K562 (cell line): ENCODE results near the gene OR2D2. TPM values are rescaled to one million over a fixed set of nuclear protein-coding genes. Genes with fewer than 3 reads are reported as not detected.

Experiments
- ATAC-seq: fragments of 200-7000 bp; cut with Tn5 transposase; 3 replicates; pipeline ENCODE4 v1.9.1; 2020; ENCODE audit warnings: moderate library complexity
- BruUV-seq: library from RNA; stranded (reverse); fragments of 400-500 nt; replicated peaks from 2 replicates; lab custom pipeline; 2021; lab: Mats Ljungman, UMichigan
- CTCF ChIA-PET: fragments of 300-600 bp; formaldehyde crosslinking; extraction: SDS; loops from one replicate; lab custom pipeline; 2021; ENCODE audit warnings: low intra/inter-chr PET ratio; lab: Yijun Ruan, JAX
- POLR2A ChIA-PET: fragments of 300-600, 350-650 bp; sonication (Branson Sonifier 250); formaldehyde crosslinking; extraction: SDS; loops from one replicate; lab custom pipeline; 2021; ENCODE audit warnings: antibody characterized with exemption, inconsistent platforms; lab: Yijun Ruan, JAX
- DNase-seq, 4 experiments: peaks; one replicate each; pipeline versions ENCODE4 v3.0.0 to v3.0.0-alpha.2; 2011 to 2018; ENCODE audit warnings: low spot score in 3 of 4, mixed read lengths in 3 of 4; ENCODE audit errors: extremely low read depth in 1 of 4
- FAIRE-seq: peaks from 2 replicates; lab custom pipeline; 2011; peaks lifted over from hg19 to GRCh38; lab: Jason Lieb, UNC
- H2AFZ ChIP-seq: 2 replicates; pipeline ENCODE4 v1.6.0; 2011; ENCODE audit warnings: low read depth, low read length, control low read depth, inconsistent platforms
- H3K27ac ChIP-seq: fragments of 200-600 bp; 3 replicates; pipeline ENCODE4 v1.8.0; 2011; ENCODE audit warnings: low read depth, mild to moderate bottlenecking, control low read depth, inconsistent platforms, low read length, moderate library complexity, mixed read lengths; ENCODE audit errors: extremely low read depth
- H3K27me3 ChIP-seq, 2 experiments: fragments of 300-600 bp in 1 of 2; 2 replicates in 1 of 2; 3 replicates in 1 of 2; pipeline versions ENCODE4 v1.6.0 to v1.8.0; 2011; ENCODE audit warnings: inconsistent platforms in 2 of 2, low read length in 2 of 2, mild to moderate bottlenecking in 1 of 2, mixed read lengths in 1 of 2, moderate library complexity in 1 of 2; ENCODE audit not compliant: control insufficient read depth in 2 of 2, insufficient read depth in 2 of 2
- H3K36me3 ChIP-seq: fragments of 300-600 bp; 3 replicates; pipeline ENCODE4 v1.8.0; 2011; ENCODE audit warnings: mild to moderate bottlenecking, low read length, inconsistent platforms; ENCODE audit not compliant: control insufficient read depth, insufficient read depth
- H3K4me1 ChIP-seq, 2 experiments: fragments of 200-600 bp in 1 of 2; replicated peaks in 1 of 2; 2 replicates in 1 of 2; 3 replicates in 1 of 2; pipeline versions ENCODE4 v1.5.1 to v1.8.0; 2011; ENCODE audit warnings: inconsistent platforms in 2 of 2, low read length in 2 of 2, mild to moderate bottlenecking in 1 of 2, mixed read lengths in 1 of 2, moderate library complexity in 1 of 2; ENCODE audit not compliant: control insufficient read depth in 2 of 2, insufficient read depth in 2 of 2
- H3K4me2 ChIP-seq: 2 replicates; pipeline ENCODE4 v1.6.1; 2011; ENCODE audit warnings: low read length, control low read depth, inconsistent platforms, mixed read lengths; ENCODE audit not compliant: insufficient read depth
- H3K4me3 ChIP-seq: fragments of 200-600 bp; sonication (generic), shearing (Covaris generic); 2 replicates; pipeline ENCODE4 v1.5.1; 2016; ENCODE audit warnings: control low read depth, inconsistent platforms
- H3K79me2 ChIP-seq: fragments of 200-600 bp; 3 replicates; pipeline ENCODE4 v1.8.0; 2011; ENCODE audit warnings: low read length, inconsistent platforms; ENCODE audit not compliant: control insufficient read depth, insufficient read depth
- H3K9ac ChIP-seq, 2 experiments: 2 replicates each; pipeline versions ENCODE4 v1.6.0 to v1.6.1; 2011; ENCODE audit warnings: low read depth in 2 of 2, low read length in 2 of 2, control low read depth in 1 of 2, inconsistent platforms in 1 of 2, mild to moderate bottlenecking in 1 of 2, mixed read lengths in 1 of 2; ENCODE audit not compliant: insufficient read depth in 1 of 2
- H3K9me1 ChIP-seq: one replicate; pipeline ENCODE4 v1.6.0; 2011; ENCODE audit warnings: inconsistent platforms, mild to moderate bottlenecking, low read length, moderate library complexity; ENCODE audit not compliant: control insufficient read depth, insufficient read depth
- H3K9me3 ChIP-seq: replicated peaks from 2 replicates; pipeline ENCODE4 v1.5.1; 2011; ENCODE audit warnings: low read depth, low read length, inconsistent platforms; ENCODE audit not compliant: control insufficient read depth, insufficient read depth
- H4K20me1 ChIP-seq: replicated peaks from 2 replicates; pipeline ENCODE4 v1.6.1; 2011; ENCODE audit warnings: low read length, inconsistent platforms, mixed read lengths; ENCODE audit not compliant: control insufficient read depth, insufficient read depth
- DDX20 ChIP-seq: fragments of 450-650 bp; IDR thresholded peaks from 2 replicates; pipeline ENCODE4 v1.6.1; 2016; ENCODE audit warnings: missing genetic modification characterization, low read depth, mild to moderate bottlenecking, missing compliant biosample characterization, moderate library complexity
- FOXM1 ChIP-seq, 2 experiments: fragments of 450-650 bp in 1 of 2; sonication (generic) in 1 of 2; formaldehyde crosslinking in 1 of 2; IDR thresholded peaks; 2 replicates each; pipeline versions ENCODE4 v1.6.1 to v1.9.0; 2017 to 2022; ENCODE audit warnings: low read depth in 2 of 2, mild to moderate bottlenecking in 2 of 2, missing genetic modification reagents in 1 of 2, moderate library complexity in 1 of 2
- HBP1 ChIP-seq: fragments of 450-650 bp; formaldehyde crosslinking; IDR thresholded peaks from 2 replicates; pipeline ENCODE4 v1.4.0; 2022; ENCODE audit warnings: missing genetic modification characterization
- HMG20A ChIP-seq: fragments of 450-650 bp; formaldehyde crosslinking; conservative IDR thresholded peaks from 2 replicates; pipeline ENCODE4 v1.4.0; 2020; ENCODE audit warnings: mild to moderate bottlenecking, mixed read lengths
- HSF4 ChIP-seq: fragments of 250-450 bp; sonication (Bioruptor Pico); IDR thresholded peaks from 2 replicates; pipeline ENCODE4 v2.1.2; 2022; ENCODE audit warnings: mild to moderate bottlenecking, moderate library complexity, borderline replicate concordance
- ID3 ChIP-seq, 2 experiments: fragments of 250-450 bp in 1 of 2; fragments of 450-650 bp in 1 of 2; sonication (Bioruptor Pico) in 1 of 2; IDR thresholded peaks; 2 replicates each; pipeline versions ENCODE4 v1.6.1 to v1.8.0; 2016 to 2021; ENCODE audit warnings: mild to moderate bottlenecking in 2 of 2, moderate library complexity in 2 of 2, missing compliant biosample characterization in 1 of 2, missing genetic modification characterization in 1 of 2
- MAZ ChIP-seq, 2 experiments: fragments of 450-650 bp in 1 of 2; sonication (generic) in 1 of 2; formaldehyde crosslinking; IDR thresholded peaks in 1 of 2; conservative IDR thresholded peaks in 1 of 2; 2 replicates each; pipeline versions ENCODE4 v1.4.0 to v1.5.0; 2020; ENCODE audit warnings: mild to moderate bottlenecking in 1 of 2, missing genetic modification reagents in 1 of 2
- NR2F6 ChIP-seq: fragments of 450-650 bp; formaldehyde crosslinking; IDR thresholded peaks from 2 replicates; pipeline ENCODE4 v1.4.0; 2020; ENCODE audit warnings: mild to moderate bottlenecking
- RBM15 ChIP-seq: fragments of 200-400 bp; formaldehyde crosslinking; IDR thresholded peaks from 2 replicates; pipeline ENCODE4 v1.6.1; 2018; ENCODE audit warnings: mild to moderate bottlenecking, low read length, moderate library complexity; ENCODE audit not compliant: insufficient read depth
- RBM39 ChIP-seq: fragments of 200-400 bp; formaldehyde crosslinking; optimal IDR thresholded peaks from 2 replicates; pipeline ENCODE3; 2018; ENCODE audit warnings: low read depth, low read length
- TAF9B ChIP-seq: fragments of 450-650 bp; IDR thresholded peaks from 2 replicates; pipeline ENCODE4 v1.6.1; 2018; ENCODE audit warnings: mild to moderate bottlenecking; ENCODE audit not compliant: partially characterized antibody
- TFE3 ChIP-seq: fragments of 450-650 bp; formaldehyde crosslinking; IDR thresholded peaks from 2 replicates; pipeline ENCODE4 v1.4.0; 2020; ENCODE audit warnings: mild to moderate bottlenecking, mixed read lengths
- UBTF ChIP-seq, 2 experiments: IDR thresholded peaks; 2 replicates each; pipeline ENCODE4 v1.6.1; 2012; ENCODE audit warnings: improper control_type of control experiment in 2 of 2, low read depth in 2 of 2, low read length in 2 of 2, borderline replicate concordance in 1 of 2
- YBX1 ChIP-seq: fragments of 450-650 bp; IDR thresholded peaks from 2 replicates; pipeline ENCODE4 v1.7.1; 2016; ENCODE audit warnings: mild to moderate bottlenecking
- WGBS: fragments of 100-300 bp; shearing (Covaris generic); methylation state at CpG from one replicate; pipeline ENCODE4 v1.1.6; 2016; ENCODE audit warnings: low coverage, mixed read lengths; ENCODE audit not compliant: insufficient coverage; ENCODE audit errors: missing lambda C conversion rate; 5-methylcytosine and 5-hydroxymethylcytosine counted together
- in situ Hi-C: fragments of 300-500 bp; cut with MboI; formaldehyde crosslinking; loops from 4 replicates; pipeline ENCODE4 v1.15.0; 2018; ENCODE audit warnings: inconsistent platforms, mixed read lengths
- intact Hi-C: fragments of 100-400 bp; cut with micrococcal nuclease; formaldehyde crosslinking; loops from 2 replicates; pipeline ENCODE4 v1.14.2; 2022
- polyA plus RNA-seq, 8 experiments: library from polyadenylated mRNA; depleted of rRNA in 4 of 8; stranded (reverse) in 5 of 8; unstranded in 3 of 8; fragments of >200 nt; fragmentation: Nextera tagmentation in 2 of 8; fragmentation: Illumina TruSeq in 1 of 8; extraction: Ambion mirVana in 2 of 8; extraction: Trizol in 1 of 8; gene quantifications; 2 replicates each; pipeline versions ENCODE4 v1.2.1 to v1.2.3, GENCODE V29; 2011 to 2014; ENCODE audit warnings: inconsistent platforms in 1 of 8, missing spikeins in 1 of 8
- total RNA-seq, 7 experiments: library from RNA; depleted of rRNA in 6 of 7; stranded (reverse); fragments of >200 nt in 6 of 7; fragmentation: Illumina TruSeq in 2 of 7; extraction: Trizol in 2 of 7; gene quantifications; 2 replicates each; pipeline versions ENCODE4 v1.2.1 to v1.2.3, GENCODE V29; 2011 to 2021; ENCODE audit warnings: low replicate concordance in 1 of 7

The OR2D2 gene
- total and polyA plus RNA-seq, 9 of the 15 experiments (the other 6 are each of a cell fraction or from before 2014, with no cell fraction given) = 0.10 to 1.0 (median 0.57) TPM; not detected in 2

- intact Hi-C loops = no loop called here
- ChIA-PET POLR2A (interaction anchor here (0.6 to 2.5 kb wide), 2 partner anchors 11 to 491 kb away, joined by 3 to 10 read pairs; partner anchors contain the start of gene OR10A4), CTCF (no interaction called here)
- no TSS peak for BruUV-seq
- no peak for DNase-seq
- Histone ChIP-seq H3K79me2 (no peaks in the 10 kb centered on the region), H3K9me3 (no peaks in the 10 kb centered on the region), H4K20me1 (no peaks in the 10 kb centered on the region), H3K9me1 (no peaks in the 10 kb centered on the region), H3K9ac (no peak overlapping the region), H3K36me3 (no peaks in the 10 kb centered on the region), H3K4me2 (no peak overlapping the region), H3K4me3 (no peak overlapping the region), H3K4me1 (no peaks in the 10 kb centered on the region), H3K27ac (no peak overlapping the region), H3K27me3 (no peaks in the 10 kb centered on the region), H2AFZ (no peak overlapping the region)
- no peak for ATAC-seq
- in situ Hi-C loops = no loop called here
- WGBS = 7% methylated on average over 1 of the region's 1 CpG
- FAIRE-seq = no peak
- no peak for TF ChIP-seq NR2F6 (CRISPR knock-in tag)
- TF ChIP-seq TFE3 = peak; percentile 52
- TF ChIP-seq UBTF (IDR thresholded peaks at IDR 0.05; ENCODE audit: borderline replicate concordance in 1 of 2, low read depth in 2 of 2, low read length in 2 of 2) = no peak
- no peak for TF ChIP-seq DDX20 (tag)
- no peak for TF ChIP-seq RBM15
- no peak for TF ChIP-seq TAF9B
- no peak for TF ChIP-seq MAZ (CRISPR knock-in tag; conservative IDR thresholded peaks at IDR 0.05 in 1 of 2, IDR thresholded peaks at IDR 0.05 in 1 of 2)
- TF ChIP-seq HSF4 (CRISPR knock-in tag) = no peak
- TF ChIP-seq RBM39 = no peak
- TF ChIP-seq HBP1 = no peak
- no peak for TF ChIP-seq ID3 (CRISPR knock-in tag; IDR thresholded peaks at IDR 0.05)
- no peak for TF ChIP-seq ID3 (tag; IDR thresholded peaks at IDR 0.05)
- TF ChIP-seq HMG20A (CRISPR knock-in tag) = no peak
- TF ChIP-seq FOXM1 (IDR thresholded peaks at IDR 0.05; ENCODE audit: low read depth) = no peak
- no peak for TF ChIP-seq FOXM1 (CRISPR knock-in tag; IDR thresholded peaks at IDR 0.05; ENCODE audit: low read depth)
- no peak for TF ChIP-seq YBX1
Measured at GRCh38 chr11:6864438-6864837, 27.9 kb downstream of the OR2D2 start.
